IPS-20b (cell line): ENCODE results near the gene TAOK2.
"Not testable (repeated sequence)": the region's sequence is repeated elsewhere in the genome, so short reads cannot be mapped to it uniquely, and the experiment has no call there.

Experiments used
- H3K27ac ChIP-seq: one replicate; pipeline ENCODE4 v1.5.1; 2013; ENCODE audit warnings: low read length
- H3K27me3 ChIP-seq: 2 replicates; pipeline ENCODE4 v1.6.1; 2013; ENCODE audit warnings: mild to moderate bottlenecking, low read length, inconsistent platforms; ENCODE audit not compliant: insufficient read depth
- H3K36me3 ChIP-seq: 2 replicates; pipeline ENCODE4 v1.6.1; 2013; ENCODE audit warnings: low read depth, mild to moderate bottlenecking, inconsistent platforms, low read length, moderate library complexity; ENCODE audit not compliant: insufficient read depth
- H3K4me1 ChIP-seq: 2 replicates; pipeline ENCODE4 v1.6.1; 2013; ENCODE audit warnings: mild to moderate bottlenecking, control low read depth, inconsistent platforms, low read length, moderate library complexity; ENCODE audit not compliant: insufficient read depth
- H3K4me3 ChIP-seq: 2 replicates; pipeline ENCODE4 v1.5.1; 2013; ENCODE audit warnings: mild to moderate bottlenecking, low read length, inconsistent platforms
- H3K9ac ChIP-seq: 2 replicates; pipeline ENCODE4 v1.6.1; 2013; ENCODE audit warnings: low read depth, mild to moderate bottlenecking, inconsistent platforms, low read length, moderate library complexity
- H3K9me3 ChIP-seq: 2 replicates; pipeline ENCODE4 v1.6.1; 2013; ENCODE audit warnings: mild to moderate bottlenecking, low read depth, low read length, inconsistent platforms; ENCODE audit not compliant: insufficient read depth

TAOK2 gene

DNA sequence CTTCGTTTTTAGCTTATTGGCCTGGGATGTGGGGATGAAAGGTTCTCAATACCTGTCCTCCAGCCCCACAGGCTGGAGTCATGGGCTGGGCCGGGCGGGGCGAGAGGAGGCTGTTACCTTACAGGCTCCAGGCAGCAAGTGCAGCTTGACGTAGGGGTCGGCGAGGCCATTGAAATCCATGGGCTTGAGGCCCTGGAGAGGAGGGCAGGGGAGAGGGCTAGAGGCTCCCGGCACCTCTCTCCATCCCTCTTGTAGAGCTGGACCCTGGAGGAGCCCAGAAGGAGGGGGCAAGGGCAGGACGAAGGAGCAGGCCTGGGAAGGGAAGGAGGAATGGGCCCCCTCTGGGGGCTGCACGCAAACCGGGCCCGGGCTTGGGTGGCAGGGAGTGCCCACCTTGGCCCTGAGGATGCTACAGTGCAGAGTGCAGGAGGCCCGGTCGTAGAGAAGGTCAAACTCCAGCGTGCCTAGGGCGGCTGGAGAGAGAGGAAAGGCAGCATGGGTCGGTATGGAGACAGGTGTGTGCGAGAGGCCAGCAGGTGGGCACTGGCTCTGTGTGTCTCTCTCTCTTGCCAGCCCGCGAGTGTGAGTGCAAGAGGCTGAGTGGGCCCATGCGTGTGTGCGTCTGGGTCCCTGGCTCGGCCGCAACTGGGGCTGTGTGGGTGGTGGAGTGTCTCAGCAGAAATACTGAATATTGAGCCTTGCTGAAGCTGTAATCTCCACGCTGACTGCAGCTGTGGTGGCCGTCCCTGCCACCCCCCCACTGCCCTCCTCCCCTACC, 35.6 kb downstream of the TAOK2 start:
- Histone ChIP-seq H3K4me1 (no peaks in the 10 kb centered on the region; the same call in 1 of the 2 replicates), H3K27ac (no peak overlapping the region), H3K9ac (no peak overlapping the region), H3K27me3 (peaks cover 37% of the 10 kb centered on the region), H3K9me3 (no peaks in the 10 kb centered on the region), H3K4me3 (no peak overlapping the region), H3K36me3 (no peaks in the 10 kb centered on the region)

DNA sequence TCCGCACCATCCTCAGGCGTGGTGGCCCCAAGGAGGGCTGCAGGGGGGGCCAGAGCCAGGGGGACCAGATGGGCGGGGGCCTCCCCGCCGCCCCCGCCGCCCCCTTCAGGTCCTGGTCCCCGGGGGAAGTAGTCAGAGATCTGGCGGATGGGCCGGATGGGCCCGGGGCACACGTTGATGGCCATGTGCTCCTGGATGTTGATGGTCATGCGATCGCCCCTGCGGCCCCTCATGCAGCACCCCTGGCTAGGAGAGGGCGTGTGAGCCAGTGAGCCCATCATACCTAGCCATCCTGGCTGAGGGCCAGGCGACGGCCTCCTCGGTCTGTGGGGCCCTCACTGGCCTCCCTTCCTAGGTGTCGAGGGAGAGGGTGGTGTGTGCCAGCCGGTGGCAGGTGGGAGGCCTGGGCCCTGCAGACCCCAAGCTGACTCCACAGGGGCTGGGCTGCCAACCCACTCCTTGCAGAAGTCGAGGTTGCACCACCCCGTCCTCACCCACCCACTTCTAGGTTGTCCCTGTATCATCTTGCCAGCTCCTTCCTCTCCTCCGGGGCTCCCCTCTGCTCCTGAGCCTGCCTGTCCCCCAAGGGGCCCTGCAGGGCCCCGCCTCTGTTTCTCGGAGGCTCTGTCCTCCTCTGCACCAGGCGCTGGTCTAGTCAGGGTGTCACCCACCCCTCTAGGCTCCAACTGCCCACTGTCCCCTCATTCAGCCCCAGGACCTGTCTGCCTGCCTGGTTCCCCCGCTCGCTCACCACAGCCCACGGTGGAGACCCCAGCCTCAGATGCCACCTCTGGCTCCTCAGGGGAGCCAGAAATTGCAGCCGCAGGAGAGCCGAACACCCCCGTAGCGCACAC, 36.5 kb downstream of the TAOK2 start:
- Histone ChIP-seq H3K9ac (no peak overlapping the region), H3K27me3 (peaks cover 37% of the 10 kb centered on the region), H3K27ac (no peak overlapping the region), H3K4me1 (no peaks in the 10 kb centered on the region; the same call in 1 of the 2 replicates), H3K36me3 (no peaks in the 10 kb centered on the region), H3K9me3 (no peaks in the 10 kb centered on the region), H3K4me3 (peak overlapping the region; percentile 73)

DNA sequence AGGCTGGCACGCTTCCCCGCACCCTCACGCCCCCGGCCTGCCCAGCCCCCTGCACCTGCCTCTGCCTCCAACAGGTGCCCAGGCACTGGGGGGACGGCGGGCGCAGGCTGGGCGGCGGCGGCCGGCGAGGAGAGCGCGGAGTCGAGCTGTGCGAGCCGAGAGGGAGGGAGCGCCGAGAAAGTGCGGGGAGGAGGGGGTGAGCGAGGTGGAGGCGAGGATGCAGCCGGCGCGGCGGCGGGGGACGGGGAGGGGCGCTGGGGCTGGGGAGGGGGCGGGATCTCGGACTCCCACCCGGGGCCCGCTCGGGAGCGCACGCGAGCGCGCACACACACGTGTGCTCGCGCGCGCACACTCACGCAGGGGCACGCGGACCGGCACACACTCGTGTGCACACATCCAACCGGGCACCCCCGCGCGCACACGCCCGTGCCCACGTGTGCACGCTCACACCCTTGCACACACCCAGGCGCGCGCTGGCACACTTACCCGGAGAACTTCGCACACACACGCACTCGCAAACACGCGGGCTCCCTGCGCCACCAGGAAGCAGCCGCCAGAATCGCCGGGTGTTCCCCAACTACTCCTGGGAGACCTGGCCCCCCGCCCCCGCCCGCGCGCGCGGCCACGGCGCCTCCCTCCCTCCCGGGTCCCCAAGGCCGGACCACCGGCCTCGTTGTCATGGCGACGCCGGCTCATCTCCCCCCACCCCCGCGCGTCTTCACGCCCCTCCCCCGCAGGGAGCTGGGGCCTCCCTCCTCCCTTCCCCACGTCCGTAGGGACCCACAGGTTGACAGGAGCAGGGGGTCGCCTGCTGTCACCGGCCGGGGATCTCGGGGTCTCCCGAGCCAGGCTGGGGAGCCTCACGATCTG, 37.4 kb downstream of the TAOK2 start, which contains the start of gene DOC2A:
TSS of gene DOC2A (minus strand) at position 184 of the 870 bp plus-strand sequence. CDS start 805 bp downstream, outside the sequence.
- H3K4me3 ChIP-seq = peak within 1 kb of the TSS; percentile 73
- no peak within 1 kb of the TSS for H3K9ac ChIP-seq
- H3K27ac ChIP-seq = no peak within 1 kb of the TSS

DNA sequence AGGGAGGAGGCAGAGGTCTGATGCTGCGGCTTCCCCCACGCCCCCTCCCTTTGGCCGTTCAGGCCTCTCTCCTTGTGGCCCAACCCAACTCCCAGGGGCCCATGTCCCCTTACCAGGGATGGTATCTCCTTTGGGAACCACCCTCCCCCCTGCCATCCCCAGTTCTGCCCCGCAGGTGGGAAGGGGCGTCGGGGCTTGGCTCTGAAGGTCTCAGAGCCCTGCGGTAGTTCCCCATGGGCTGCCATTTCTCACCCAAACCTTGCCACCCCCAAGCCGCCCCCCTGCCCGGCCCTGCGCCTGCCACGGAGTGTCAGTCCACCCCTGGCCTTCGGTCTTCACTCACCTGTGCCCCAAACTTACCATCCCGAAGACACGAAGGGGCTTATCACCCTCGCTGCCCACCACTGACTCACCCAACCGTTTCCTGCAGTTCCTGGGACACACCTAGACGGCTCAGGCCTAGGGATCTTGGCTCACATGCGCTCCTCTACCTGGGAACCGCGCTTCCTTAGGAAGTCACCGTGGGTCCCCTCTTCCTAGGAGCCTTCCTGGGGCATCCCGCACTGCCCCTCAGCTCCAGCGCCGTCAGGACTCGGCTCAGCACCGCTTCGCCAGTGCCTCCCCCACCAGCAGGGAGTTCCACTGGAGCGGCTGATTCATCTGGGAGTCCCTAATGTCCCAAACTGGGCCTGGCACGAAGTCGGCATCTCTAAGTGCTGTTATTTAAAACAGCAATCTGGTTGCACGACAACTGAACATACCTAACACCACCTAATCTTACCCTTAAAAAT, 38.2 kb downstream of the TAOK2 start:
- Histone ChIP-seq H3K27ac (no peak overlapping the region), H3K27me3 (peaks cover 37% of the 10 kb centered on the region), H3K4me3 (peak overlapping the region; percentile 73), H3K9ac (no peak overlapping the region), H3K9me3 (no peaks in the 10 kb centered on the region), H3K4me1 (no peaks in the 10 kb centered on the region; the same call in 1 of the 2 replicates), H3K36me3 (no peaks in the 10 kb centered on the region)

More for the DNA sequence above, 37.4 kb downstream of the TAOK2 start, which contains the start of gene DOC2A:
- H3K36me3 ChIP-seq = no peaks in the 10 kb centered on the region
- H3K27me3 ChIP-seq = peaks cover 37% of the 10 kb centered on the region
- H3K9me3 ChIP-seq = no peaks in the 10 kb centered on the region
- H3K4me1 ChIP-seq = no peaks in the 10 kb centered on the region; the same call in 1 of the 2 replicates

DNA sequence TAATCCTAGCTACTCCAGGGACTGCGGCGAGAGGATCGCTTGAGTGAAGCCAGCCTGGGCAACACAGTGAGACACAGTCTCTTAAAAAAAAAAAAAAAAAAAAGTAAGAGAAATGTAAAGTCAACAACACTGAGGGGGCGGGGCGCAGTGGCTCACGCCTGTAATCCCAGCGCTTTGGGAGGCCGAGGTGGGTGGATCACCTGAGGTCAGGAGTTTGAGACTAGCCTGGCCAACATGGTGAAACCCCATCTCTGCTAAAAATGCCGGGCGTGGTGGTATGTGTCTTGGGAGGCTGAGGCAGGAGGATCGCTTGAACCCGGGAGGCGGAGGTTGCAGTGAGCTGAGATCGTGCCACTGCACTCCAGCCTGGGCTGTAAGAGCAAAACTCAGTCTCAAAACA, 38.9 kb downstream of the TAOK2 start:
- H3K36me3 ChIP-seq, H3K9ac ChIP-seq, H3K4me1 ChIP-seq, H3K9me3 ChIP-seq, H3K27ac ChIP-seq: not testable (repeated sequence)
- Histone ChIP-seq H3K4me3 (0 out of 2 replicates have a peak overlapping the region, but pooled peaks have one; percentile 73), H3K27me3 (peaks cover 37% of the 10 kb centered on the region)

DNA sequence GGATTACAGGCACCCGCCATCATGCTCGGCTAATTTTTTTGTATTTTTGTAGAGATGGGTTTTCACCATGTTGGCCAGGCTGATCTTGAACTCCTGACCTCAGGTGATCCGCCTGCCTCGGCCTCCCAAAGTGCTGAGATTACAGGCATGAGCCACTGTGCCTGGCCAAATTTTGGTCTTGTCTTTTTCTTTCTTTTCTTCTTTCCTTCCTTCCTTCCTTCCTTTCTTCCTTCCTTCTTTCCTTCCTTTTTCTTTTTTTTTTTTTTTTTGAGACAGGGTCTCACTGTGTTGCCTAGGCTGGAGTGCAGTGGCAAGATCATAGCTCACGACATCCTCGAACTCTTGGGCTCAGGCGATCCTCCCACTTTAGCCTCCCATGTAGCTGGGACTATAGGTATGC, 41.8 kb downstream of the TAOK2 start:
- not testable (repeated sequence) for H3K4me3 ChIP-seq, H3K9ac ChIP-seq, H3K4me1 ChIP-seq, H3K36me3 ChIP-seq, H3K27ac ChIP-seq, H3K9me3 ChIP-seq
- H3K27me3 ChIP-seq = peaks cover 19% of the 10 kb centered on the region

DNA sequence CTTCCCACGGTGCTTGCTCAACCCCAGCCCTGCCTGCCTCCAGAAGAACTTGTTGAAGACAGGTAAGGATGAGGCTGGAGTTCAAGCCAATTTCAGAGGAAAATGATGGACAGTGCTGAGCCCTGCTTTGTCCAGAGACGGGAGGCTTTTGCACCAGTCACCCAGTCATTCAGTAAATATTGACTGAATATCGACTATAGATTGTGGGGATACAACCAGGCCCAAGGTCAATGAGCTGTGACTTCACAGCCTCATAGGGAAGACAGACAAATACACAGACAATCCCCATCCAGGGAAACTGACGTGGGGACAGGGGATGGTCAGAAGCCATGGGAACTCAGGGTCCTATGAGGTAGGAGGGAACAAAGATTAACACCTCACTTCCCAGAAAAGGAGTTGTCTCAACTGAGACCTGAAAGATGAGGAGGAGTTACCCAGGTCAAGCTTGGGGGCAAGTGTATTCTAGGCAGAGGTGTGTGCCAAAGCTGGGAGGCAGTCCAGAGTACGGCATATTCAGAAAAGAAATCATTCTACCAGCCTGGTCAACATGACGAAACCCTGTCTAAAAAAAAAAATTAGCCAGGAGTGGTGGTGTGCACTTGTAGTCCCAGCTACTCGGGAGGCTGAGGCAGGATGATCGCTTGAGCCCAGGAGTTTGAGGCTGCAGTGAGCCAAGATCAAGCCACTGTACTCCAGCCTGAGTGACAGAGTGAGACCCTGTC, 43.0 kb downstream of the TAOK2 start:
- Histone ChIP-seq H3K27ac (no peak overlapping the region), H3K4me3 (no peak overlapping the region), H3K27me3 (peaks cover 12% of the 10 kb centered on the region), H3K9ac (no peak overlapping the region), H3K36me3 (no peaks in the 10 kb centered on the region), H3K9me3 (no peaks in the 10 kb centered on the region), H3K4me1 (no peaks in the 10 kb centered on the region; the same call in 1 of the 2 replicates)

DNA sequence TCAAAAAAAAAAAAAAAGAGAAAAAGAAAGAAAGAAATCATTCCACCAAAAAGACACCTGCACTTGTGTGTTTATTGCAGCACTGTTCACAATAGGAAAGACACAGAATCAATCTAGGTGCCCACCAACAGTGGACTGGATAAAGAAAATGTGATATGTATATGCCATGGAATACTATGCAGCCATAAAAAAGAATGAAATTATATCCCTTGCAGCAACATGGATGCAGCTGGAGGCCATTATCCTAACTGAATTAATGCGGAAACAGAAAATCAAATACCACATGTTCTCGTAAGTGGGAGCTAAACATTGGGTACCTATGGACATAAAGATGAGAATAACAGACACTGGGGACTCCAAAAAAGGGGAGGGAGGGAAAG, 43.6 kb downstream of the TAOK2 start:
- no peak overlapping the region for H3K4me3 ChIP-seq
- no peaks in the 10 kb centered on the region for H3K4me1 ChIP-seq
- no peaks in the 10 kb centered on the region for H3K36me3 ChIP-seq
- no peaks in the 10 kb centered on the region for H3K9me3 ChIP-seq
- H3K9ac ChIP-seq = no peak overlapping the region
- peaks cover 6% of the 10 kb centered on the region for H3K27me3 ChIP-seq
- no peak overlapping the region for H3K27ac ChIP-seq

DNA sequence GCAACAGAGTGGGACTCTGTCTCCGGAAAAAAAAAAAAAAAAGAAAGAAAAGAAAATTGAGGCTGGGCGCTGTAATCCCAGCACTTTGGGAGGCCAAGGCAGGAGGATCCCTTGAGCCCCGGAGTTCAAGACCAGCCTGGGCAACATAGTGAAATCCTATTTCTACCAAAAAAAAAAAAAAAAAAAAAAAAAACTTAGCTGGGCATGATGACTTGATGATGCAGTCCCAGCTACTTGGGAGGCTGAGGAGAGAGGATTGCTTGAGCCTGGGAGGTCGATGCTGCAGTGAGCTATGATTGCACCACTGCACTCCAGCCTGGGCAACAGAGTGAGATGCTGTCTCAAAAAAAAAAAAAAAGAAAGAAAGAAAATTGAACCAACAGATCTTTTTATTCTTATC, 44.3 kb downstream of the TAOK2 start:
- H3K4me3 ChIP-seq = not testable (repeated sequence)

DNA sequence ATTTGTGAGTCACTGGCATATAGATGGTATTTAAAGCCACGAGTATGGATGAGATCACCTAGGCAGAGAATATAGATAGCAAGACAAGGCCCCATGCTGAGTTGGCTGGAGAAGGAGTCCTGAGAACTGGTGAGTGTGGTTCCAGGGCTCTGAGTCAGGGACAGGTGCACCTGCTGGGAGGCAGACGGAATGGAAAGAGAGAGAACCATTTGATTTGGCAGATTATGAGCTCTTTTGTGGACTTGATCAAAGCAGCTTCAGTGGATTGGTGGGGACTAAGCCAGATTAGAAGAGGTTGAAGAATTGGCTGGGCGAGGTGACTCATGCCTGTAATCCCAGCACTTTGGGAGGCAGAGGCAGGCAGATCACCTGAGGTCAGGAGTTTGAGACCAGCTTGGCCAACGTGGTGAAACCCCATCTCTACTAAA, 45.1 kb downstream of the TAOK2 start:
- H3K9me3 ChIP-seq = no peaks in the 10 kb centered on the region
- no peaks in the 10 kb centered on the region for H3K27me3 ChIP-seq
- H3K4me3 ChIP-seq = no peak overlapping the region
- no peaks in the 10 kb centered on the region for H3K36me3 ChIP-seq
- H3K9ac ChIP-seq = no peak overlapping the region
- no peaks in the 10 kb centered on the region for H3K4me1 ChIP-seq
- no peak overlapping the region for H3K27ac ChIP-seq

More for the DNA sequence above, 44.3 kb downstream of the TAOK2 start:
- not testable (repeated sequence) for H3K9ac ChIP-seq, H3K4me1 ChIP-seq, H3K36me3 ChIP-seq, H3K27ac ChIP-seq, H3K27me3 ChIP-seq, H3K9me3 ChIP-seq
